Glomerular endothelial cell (primary cell): ENCODE measurements around the gene SPNS2. TPM values are rescaled to one million over a fixed set of nuclear protein-coding genes. Genes with fewer than 3 reads are reported as not detected.

Experiments used
- DNase-seq: peaks from one replicate; pipeline ENCODE4 v3.0.0-alpha.2; 2011; ENCODE audit warnings: low read depth, low spot score; ENCODE audit errors: extremely low read depth
- total RNA-seq: library from RNA; depleted of rRNA; stranded (reverse); fragments of >200 nt; gene quantifications from 2 replicates; pipeline ENCODE4 v1.2.3, GENCODE V29; 2015

SPNS2 gene
- total RNA-seq = 69.1 and 92.0 TPM in 2 replicates

- DNase-seq = no peak
Observed at GRCh38 chr17:4498461-4499397, at the start of gene SPNS2. SPNS2 (plus strand) TSS chr17:4498881; CDS start chr17:4499048, 167 bp downstream.

- DNase-seq = no peak
Observed at GRCh38 chr17:4449736-4450135, 48.9 kb upstream of the SPNS2 start.

- no peak for DNase-seq
Observed at GRCh38 chr17:4450710-4451316, 47.9 kb upstream of the SPNS2 start.

- DNase-seq = no peak
Observed at GRCh38 chr17:4453812-4454591, 44.7 kb upstream of the SPNS2 start.

- DNase-seq = no peak
Observed at GRCh38 chr17:4460661-4461060, 38.0 kb upstream of the SPNS2 start.

- DNase-seq = no peak
Observed at GRCh38 chr17:4463818-4464476, 34.7 kb upstream of the SPNS2 start.

- DNase-seq = no peak
Observed at GRCh38 chr17:4465786-4466185, 32.9 kb upstream of the SPNS2 start.

- no peak for DNase-seq
Observed at GRCh38 chr17:4467287-4467686, 31.4 kb upstream of the SPNS2 start.

GRCh38 chr17:4469552-4469951 lies 29.1 kb upstream of the SPNS2 start:
- no peak for DNase-seq

- DNase-seq = no peak
Observed at GRCh38 chr17:4472286-4472685, 26.4 kb upstream of the SPNS2 start.

GRCh38 chr17:4474093-4474492 lies 24.6 kb upstream of the SPNS2 start:
- DNase-seq = no peak

GRCh38 chr17:4475001-4475400 lies 23.7 kb upstream of the SPNS2 start:
- DNase-seq = no peak

- no peak for DNase-seq
Observed at GRCh38 chr17:4475463-4475862, 23.2 kb upstream of the SPNS2 start.

- no peak for DNase-seq
Observed at GRCh38 chr17:4476017-4476416, 22.7 kb upstream of the SPNS2 start.

GRCh38 chr17:4476511-4477070 lies 22.1 kb upstream of the SPNS2 start:
- DNase-seq = no peak

- no peak for DNase-seq
Observed at GRCh38 chr17:4477255-4477791, 21.4 kb upstream of the SPNS2 start.

GRCh38 chr17:4478318-4478830 lies 20.3 kb upstream of the SPNS2 start:
- DNase-seq = no peak

- DNase-seq = no peak
Observed at GRCh38 chr17:4479340-4479981, 19.2 kb upstream of the SPNS2 start.

GRCh38 chr17:4479982-4480751 lies 18.5 kb upstream of the SPNS2 start:
- DNase-seq = no peak
